ENCODE data around the gene SEMA3C. TPM values are rescaled to one million over a fixed set of nuclear protein-coding genes. Genes with fewer than 3 reads are reported as not detected.

Gene SEMA3C
- polyA plus RNA-seq, 1 donor from 2014 or later, result 386 TPM

DNA sequence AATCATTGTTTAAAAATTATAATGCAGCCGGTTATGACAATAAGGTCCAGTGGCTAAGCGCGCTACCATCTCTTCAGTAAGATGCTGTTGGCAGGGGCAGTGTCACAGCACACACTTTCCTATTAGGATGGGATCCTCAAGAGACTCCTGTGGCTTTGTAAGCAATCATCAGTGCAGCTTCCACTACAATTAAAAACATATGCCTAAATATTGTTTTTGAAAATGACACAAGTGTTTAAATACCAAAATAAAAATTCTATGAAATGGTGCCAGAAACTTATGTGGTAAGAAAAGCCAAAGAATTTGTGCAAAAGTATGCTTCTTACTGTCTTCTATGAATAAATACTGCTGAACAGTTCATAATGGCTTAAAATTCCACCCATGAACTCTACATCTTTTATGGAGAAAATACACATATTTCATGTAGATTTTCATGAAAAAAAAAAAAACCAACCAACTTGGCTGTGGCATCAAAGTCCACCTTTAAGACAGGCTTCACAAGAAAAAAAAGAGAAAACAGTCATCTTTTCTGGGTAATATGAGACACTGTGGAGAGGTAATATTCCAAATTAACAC lies 132.8 kb downstream of the SEMA3C start:
- Histone ChIP-seq H3K79me2 (replicated peaks; ENCODE audit: insufficient read depth, low read length) (no peaks in the 10 kb centered on the region), H4K20me1 (ENCODE audit: insufficient read depth) (no peaks in the 10 kb centered on the region), H3K27ac (ENCODE audit: low read length) (no peak overlapping the region), H3K9me3 (ENCODE audit: low read length) (no peaks in the 10 kb centered on the region), H3K4me2 (ENCODE audit: low read length) (no peak overlapping the region), H3F3A (ENCODE audit: insufficient read depth, low read length, poor library complexity, severe bottlenecking) (no peaks in the 10 kb centered on the region), H3K9me2 (ENCODE audit: insufficient read depth, low read length) (no peaks in the 10 kb centered on the region), H3K27me3 (ENCODE audit: insufficient read depth, low read depth, low read length) (no peaks in the 10 kb centered on the region), H3K9ac (ENCODE audit: low read length) (no peak overlapping the region), H2AFZ (ENCODE audit: low read depth, low read length) (no peak overlapping the region), H3K4me3 (ENCODE audit: low read length) (no peak overlapping the region), H3K36me3 (ENCODE audit: insufficient read depth, low read length) (no peaks in the 10 kb centered on the region)
- no peak for TF ChIP-seq TAF1 (IDR thresholded peaks at IDR 0.05; ENCODE audit: low read depth)
- TF ChIP-seq, protein P1, sequence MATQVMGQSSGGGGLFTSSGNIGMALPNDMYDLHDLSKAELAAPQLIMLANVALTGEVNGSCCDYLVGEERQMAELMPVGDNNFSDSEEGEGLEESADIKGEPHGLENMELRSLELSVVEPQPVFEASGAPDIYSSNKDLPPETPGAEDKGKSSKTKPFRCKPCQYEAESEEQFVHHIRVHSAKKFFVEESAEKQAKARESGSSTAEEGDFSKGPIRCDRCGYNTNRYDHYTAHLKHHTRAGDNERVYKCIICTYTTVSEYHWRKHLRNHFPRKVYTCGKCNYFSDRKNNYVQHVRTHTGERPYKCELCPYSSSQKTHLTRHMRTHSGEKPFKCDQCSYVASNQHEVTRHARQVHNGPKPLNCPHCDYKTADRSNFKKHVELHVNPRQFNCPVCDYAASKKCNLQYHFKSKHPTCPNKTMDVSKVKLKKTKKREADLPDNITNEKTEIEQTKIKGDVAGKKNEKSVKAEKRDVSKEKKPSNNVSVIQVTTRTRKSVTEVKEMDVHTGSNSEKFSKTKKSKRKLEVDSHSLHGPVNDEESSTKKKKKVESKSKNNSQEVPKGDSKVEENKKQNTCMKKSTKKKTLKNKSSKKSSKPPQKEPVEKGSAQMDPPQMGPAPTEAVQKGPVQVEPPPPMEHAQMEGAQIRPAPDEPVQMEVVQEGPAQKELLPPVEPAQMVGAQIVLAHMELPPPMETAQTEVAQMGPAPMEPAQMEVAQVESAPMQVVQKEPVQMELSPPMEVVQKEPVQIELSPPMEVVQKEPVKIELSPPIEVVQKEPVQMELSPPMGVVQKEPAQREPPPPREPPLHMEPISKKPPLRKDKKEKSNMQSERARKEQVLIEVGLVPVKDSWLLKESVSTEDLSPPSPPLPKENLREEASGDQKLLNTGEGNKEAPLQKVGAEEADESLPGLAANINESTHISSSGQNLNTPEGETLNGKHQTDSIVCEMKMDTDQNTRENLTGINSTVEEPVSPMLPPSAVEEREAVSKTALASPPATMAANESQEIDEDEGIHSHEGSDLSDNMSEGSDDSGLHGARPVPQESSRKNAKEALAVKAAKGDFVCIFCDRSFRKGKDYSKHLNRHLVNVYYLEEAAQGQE (IDR thresholded peaks at IDR 0.05; ENCODE audit: borderline replicate concordance), result no peak
- no peak for TF ChIP-seq MXI1 (conservative IDR thresholded peaks at IDR 0.05; ENCODE audit: poor library complexity, severe bottlenecking)
- TF ChIP-seq, protein P2, sequence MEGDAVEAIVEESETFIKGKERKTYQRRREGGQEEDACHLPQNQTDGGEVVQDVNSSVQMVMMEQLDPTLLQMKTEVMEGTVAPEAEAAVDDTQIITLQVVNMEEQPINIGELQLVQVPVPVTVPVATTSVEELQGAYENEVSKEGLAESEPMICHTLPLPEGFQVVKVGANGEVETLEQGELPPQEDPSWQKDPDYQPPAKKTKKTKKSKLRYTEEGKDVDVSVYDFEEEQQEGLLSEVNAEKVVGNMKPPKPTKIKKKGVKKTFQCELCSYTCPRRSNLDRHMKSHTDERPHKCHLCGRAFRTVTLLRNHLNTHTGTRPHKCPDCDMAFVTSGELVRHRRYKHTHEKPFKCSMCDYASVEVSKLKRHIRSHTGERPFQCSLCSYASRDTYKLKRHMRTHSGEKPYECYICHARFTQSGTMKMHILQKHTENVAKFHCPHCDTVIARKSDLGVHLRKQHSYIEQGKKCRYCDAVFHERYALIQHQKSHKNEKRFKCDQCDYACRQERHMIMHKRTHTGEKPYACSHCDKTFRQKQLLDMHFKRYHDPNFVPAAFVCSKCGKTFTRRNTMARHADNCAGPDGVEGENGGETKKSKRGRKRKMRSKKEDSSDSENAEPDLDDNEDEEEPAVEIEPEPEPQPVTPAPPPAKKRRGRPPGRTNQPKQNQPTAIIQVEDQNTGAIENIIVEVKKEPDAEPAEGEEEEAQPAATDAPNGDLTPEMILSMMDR (IDR thresholded peaks at IDR 0.05; ENCODE audit: poor library complexity, severe bottlenecking), result no peak
- no peak for TF ChIP-seq POLR2AphosphoS5 (IDR thresholded peaks at IDR 0.05)

DNA sequence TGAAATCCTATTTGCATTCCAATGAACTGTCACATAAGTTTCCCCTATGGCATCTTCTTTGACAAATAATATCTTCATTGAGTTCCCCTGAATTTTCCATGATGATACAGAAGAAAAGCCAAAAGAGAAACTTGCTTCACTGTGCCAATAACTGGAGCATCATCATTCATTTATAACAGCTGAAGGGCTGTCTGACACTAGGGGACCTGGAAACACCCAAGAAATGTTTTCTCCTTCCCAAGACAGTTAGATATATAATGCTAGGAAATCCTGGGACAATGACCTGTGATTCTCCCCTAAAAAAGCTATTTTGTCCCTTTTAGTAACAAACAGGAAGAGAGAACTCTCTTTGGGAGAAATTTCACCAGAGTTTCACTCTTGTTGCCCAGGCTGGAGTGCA lies 133.6 kb downstream of the SEMA3C start:
- no peaks in the 10 kb centered on the region for H3K9me2 ChIP-seq (ENCODE audit: insufficient read depth, low read length)
- H2AFZ ChIP-seq (ENCODE audit: low read depth, low read length), result no peak overlapping the region
- H4K20me1 ChIP-seq (ENCODE audit: insufficient read depth), result no peaks in the 10 kb centered on the region
- no peak overlapping the region for H3K4me3 ChIP-seq (ENCODE audit: low read length)
- H3K9ac ChIP-seq (ENCODE audit: low read length), result no peak overlapping the region
- no peaks in the 10 kb centered on the region for H3K79me2 ChIP-seq (replicated peaks; ENCODE audit: insufficient read depth, low read length)
- H3K4me2 ChIP-seq (ENCODE audit: low read length), result no peak overlapping the region
- no peaks in the 10 kb centered on the region for H3K27me3 ChIP-seq (ENCODE audit: insufficient read depth, low read depth, low read length)
- no peak for TF ChIP-seq POLR2AphosphoS5 (IDR thresholded peaks at IDR 0.05)
- no peak for TF ChIP-seq MXI1 (conservative IDR thresholded peaks at IDR 0.05; ENCODE audit: poor library complexity, severe bottlenecking)
- TF ChIP-seq RAD21 (conservative IDR thresholded peaks at IDR 0.05), result no peak
- TF ChIP-seq TAF1 (IDR thresholded peaks at IDR 0.05; ENCODE audit: low read depth), result no peak
- no peak for TF ChIP-seq EP300 (conservative IDR thresholded peaks at IDR 0.05; ENCODE audit: poor library complexity, severe bottlenecking)
- TF ChIP-seq EZH2 (IDR thresholded peaks at IDR 0.05; ENCODE audit: borderline replicate concordance, insufficient read depth, low read length, poor library complexity, severe bottlenecking), result no peak
- TF ChIP-seq, protein P2 (IDR thresholded peaks at IDR 0.05; ENCODE audit: poor library complexity, severe bottlenecking), result no peak
- no peak for TF ChIP-seq SMC3 (conservative IDR thresholded peaks at IDR 0.05; ENCODE audit: poor library complexity)
- TF ChIP-seq, protein P1 (IDR thresholded peaks at IDR 0.05; ENCODE audit: borderline replicate concordance), result no peak
- no peaks in the 10 kb centered on the region for H3F3A ChIP-seq (ENCODE audit: insufficient read depth, low read length, poor library complexity, severe bottlenecking)
- H3K27ac ChIP-seq (ENCODE audit: low read length), result no peak overlapping the region
- no peaks in the 10 kb centered on the region for H3K36me3 ChIP-seq (ENCODE audit: insufficient read depth, low read length)
- no peaks in the 10 kb centered on the region for H3K9me3 ChIP-seq (ENCODE audit: low read length)

All from neural cell (in vitro differentiated cells).